Nucleus accumbens (tissue), 56 donors: ENCODE results near the gene FRMD5.

Experiments used
- DNase-seq, 56 donors: peaks; one replicate each; lab custom pipeline; 2025; lab: John Stamatoyannopoulos, UW

The FRMD5 gene

GRCh38 chr15:44097552-44097951, 97.5 kb downstream of the FRMD5 start:
- DNase-seq: no peak

GRCh38 chr15:44096596-44096995, 98.5 kb downstream of the FRMD5 start:
- no peak for DNase-seq

GRCh38 chr15:44094781-44095180, 100.3 kb downstream of the FRMD5 start:
- DNase-seq: no peak

- no peak for DNase-seq
These were observed 101.2 kb downstream of the FRMD5 start for GRCh38 chr15:44093836-44094235.

- peak in 1 of 56 donors; percentile 7 for DNase-seq
These were observed 102.8 kb downstream of the FRMD5 start for GRCh38 chr15:44092221-44092620.

- no peak for DNase-seq
These were observed 107.2 kb downstream of the FRMD5 start for GRCh38 chr15:44087578-44088465.

GRCh38 chr15:44084770-44085169, 110.3 kb downstream of the FRMD5 start:
- DNase-seq: no peak

GRCh38 chr15:44084171-44084570, 110.9 kb downstream of the FRMD5 start:
- DNase-seq: no peak

GRCh38 chr15:44082558-44083157, 112.4 kb downstream of the FRMD5 start:
- DNase-seq: no peak

GRCh38 chr15:44081026-44082013, 113.8 kb downstream of the FRMD5 start:
- DNase-seq: no peak

GRCh38 chr15:44075535-44075934, 119.5 kb downstream of the FRMD5 start:
- no peak for DNase-seq

- no peak for DNase-seq
These were observed 125.6 kb downstream of the FRMD5 start for GRCh38 chr15:44069489-44069888.

- DNase-seq: no peak
These were observed 126.7 kb downstream of the FRMD5 start for GRCh38 chr15:44068347-44068746.

- DNase-seq: peak in 35 of 56 donors; percentile 1 to 75 (median 22)
These were observed 128.8 kb downstream of the FRMD5 start for GRCh38 chr15:44066211-44066827.

GRCh38 chr15:44064706-44065105, 130.4 kb downstream of the FRMD5 start:
- no peak for DNase-seq

GRCh38 chr15:44058126-44058525, 136.9 kb downstream of the FRMD5 start:
- DNase-seq: no peak

GRCh38 chr15:44045661-44046060, 149.4 kb downstream of the FRMD5 start:
- no peak for DNase-seq

- no peak for DNase-seq
These were observed 149.9 kb downstream of the FRMD5 start for GRCh38 chr15:44045217-44045616.

GRCh38 chr15:44038755-44039191, 156.3 kb downstream of the FRMD5 start:
- DNase-seq: no peak
